Central memory CD8-positive, alpha-beta T cell (primary cell): Measurements from ENCODE around the gene MAP3K2.

Experiments used
- ATAC-seq: fragments of 150-1000 bp; cut with Tn5 transposase; replicated peaks from 2 replicates; pipeline ENCODE4 v1.10.0; 2022; ENCODE audit warnings: mild to moderate bottlenecking, moderate FRiP score, moderate number of reproducible peaks; ENCODE audit not compliant: poor library complexity, severe bottlenecking; ENCODE audit errors: extremely low read depth
- DNase-seq, 2 donors: peaks; one replicate each; pipeline ENCODE4 v3.0.0; 2021; ENCODE audit warnings: low spot score in 2 of 2
- H3K27ac Mint-ChIP-seq: one replicate; pipeline ENCODE4 v1.8.0; 2022; ENCODE audit warnings: low read depth, mild to moderate bottlenecking, moderate library complexity, mixed read lengths
- H3K27me3 Mint-ChIP-seq: one replicate; pipeline ENCODE4 v1.8.0; 2022; ENCODE audit warnings: mixed read lengths
- H3K36me3 Mint-ChIP-seq: one replicate; pipeline ENCODE4 v1.8.0; 2022; ENCODE audit warnings: mild to moderate bottlenecking, moderate library complexity, mixed read lengths; ENCODE audit not compliant: insufficient read depth
- H3K4me1 Mint-ChIP-seq: one replicate; pipeline ENCODE4 v1.8.0; 2022; ENCODE audit warnings: mixed read lengths
- H3K4me3 Mint-ChIP-seq: one replicate; pipeline ENCODE4 v1.8.0; 2022; ENCODE audit warnings: mild to moderate bottlenecking, moderate library complexity, mixed read lengths
- H3K9me3 Mint-ChIP-seq: one replicate; pipeline ENCODE4 v1.8.0; 2022; ENCODE audit warnings: mixed read lengths

MAP3K2 gene, protein sequence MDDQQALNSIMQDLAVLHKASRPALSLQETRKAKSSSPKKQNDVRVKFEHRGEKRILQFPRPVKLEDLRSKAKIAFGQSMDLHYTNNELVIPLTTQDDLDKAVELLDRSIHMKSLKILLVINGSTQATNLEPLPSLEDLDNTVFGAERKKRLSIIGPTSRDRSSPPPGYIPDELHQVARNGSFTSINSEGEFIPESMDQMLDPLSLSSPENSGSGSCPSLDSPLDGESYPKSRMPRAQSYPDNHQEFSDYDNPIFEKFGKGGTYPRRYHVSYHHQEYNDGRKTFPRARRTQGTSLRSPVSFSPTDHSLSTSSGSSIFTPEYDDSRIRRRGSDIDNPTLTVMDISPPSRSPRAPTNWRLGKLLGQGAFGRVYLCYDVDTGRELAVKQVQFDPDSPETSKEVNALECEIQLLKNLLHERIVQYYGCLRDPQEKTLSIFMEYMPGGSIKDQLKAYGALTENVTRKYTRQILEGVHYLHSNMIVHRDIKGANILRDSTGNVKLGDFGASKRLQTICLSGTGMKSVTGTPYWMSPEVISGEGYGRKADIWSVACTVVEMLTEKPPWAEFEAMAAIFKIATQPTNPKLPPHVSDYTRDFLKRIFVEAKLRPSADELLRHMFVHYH

GRCh38 chr2:127387655-127388422 lies at the start of gene MAP3K2:
Gene MAP3K2, minus strand, starts transcription at chr2:127387975. Its CDS starts 44,846 bp downstream, at chr2:127343129.
- H3K27me3 Mint-ChIP-seq, result no peaks in the 10 kb centered on the region
- peak; percentile 86 to 91 for DNase-seq
- H3K9me3 Mint-ChIP-seq, result no peaks in the 10 kb centered on the region
- peak within 1 kb of the TSS; percentile 86 for H3K4me3 Mint-ChIP-seq
- peaks cover 60% of the 10 kb centered on the region for H3K4me1 Mint-ChIP-seq
- H3K36me3 Mint-ChIP-seq, result peaks cover 31% of the 10 kb centered on the region
- peak; percentile 74 for ATAC-seq
- H3K27ac Mint-ChIP-seq, result peak within 1 kb of the TSS; percentile 99

GRCh38 chr2:127437056-127437455 lies 49.3 kb upstream of the MAP3K2 start:
- H3K27me3 Mint-ChIP-seq, result no peaks in the 10 kb centered on the region
- H3K4me3 Mint-ChIP-seq, result no peak overlapping the region
- no peak for ATAC-seq
- H3K36me3 Mint-ChIP-seq, result no peaks in the 10 kb centered on the region
- H3K27ac Mint-ChIP-seq, result no peak overlapping the region
- DNase-seq, result no peak
- peaks cover 3% of the 10 kb centered on the region for H3K9me3 Mint-ChIP-seq
- H3K4me1 Mint-ChIP-seq, result no peaks in the 10 kb centered on the region

DNA sequence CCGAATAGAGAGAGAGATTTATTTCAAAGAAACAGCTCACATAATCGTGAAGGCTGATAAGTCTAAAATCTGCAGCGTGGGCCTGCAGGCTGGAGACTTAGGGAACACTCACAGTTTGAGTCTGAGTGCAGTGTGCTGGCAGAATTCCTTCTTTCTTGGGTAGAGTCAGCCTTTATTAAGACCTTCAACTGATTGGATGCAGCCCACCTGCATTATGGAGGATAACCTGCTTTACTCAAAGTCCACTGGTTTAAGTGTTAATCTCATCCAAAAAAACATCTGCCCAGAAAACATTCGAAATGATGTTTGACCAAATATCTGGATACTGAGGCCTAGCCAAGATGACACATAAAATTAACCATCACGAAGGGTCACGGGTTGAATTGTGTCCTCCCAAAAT lies 46.7 kb upstream of the MAP3K2 start:
- DNase-seq, result no peak
- H3K4me3 Mint-ChIP-seq, result no peak overlapping the region
- H3K4me1 Mint-ChIP-seq, result no peaks in the 10 kb centered on the region
- H3K9me3 Mint-ChIP-seq, result no peaks in the 10 kb centered on the region
- ATAC-seq, result no peak
- no peaks in the 10 kb centered on the region for H3K36me3 Mint-ChIP-seq
- H3K27me3 Mint-ChIP-seq, result no peaks in the 10 kb centered on the region
- H3K27ac Mint-ChIP-seq, result no peak overlapping the region

DNA sequence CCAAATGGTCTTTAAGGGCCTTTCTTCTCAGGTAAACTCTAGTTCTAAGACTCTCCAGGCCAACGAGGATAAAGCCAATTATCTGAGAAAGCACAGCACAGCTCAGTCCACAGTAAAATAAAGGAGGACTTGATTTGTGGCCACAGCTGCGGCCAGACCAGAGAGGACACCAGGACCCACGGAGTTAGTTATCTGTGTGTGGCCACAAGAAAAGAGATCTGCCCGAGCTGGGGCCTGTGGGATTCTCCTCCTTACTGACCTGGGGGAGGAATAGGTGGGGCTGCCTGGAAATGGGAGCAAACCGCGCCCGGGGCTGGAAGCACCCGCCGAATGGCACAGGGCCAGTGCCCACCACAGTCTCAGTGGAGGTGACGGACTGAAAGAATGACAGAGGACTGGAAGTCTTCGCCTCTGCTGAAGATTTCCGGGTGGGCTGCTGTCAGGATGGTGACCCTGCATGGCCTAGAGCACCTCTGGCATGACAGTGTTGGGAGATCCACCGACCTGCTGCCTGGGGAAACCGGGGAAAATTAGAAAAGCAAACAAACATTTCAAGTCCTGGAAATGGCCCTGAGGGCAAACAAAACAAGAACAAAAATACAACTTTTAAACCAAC lies 43.7 kb upstream of the MAP3K2 start:
- ATAC-seq (no peak), DNase-seq (no peak)
- Mint-ChIP-seq H3K4me3 (no peak overlapping the region), H3K9me3 (no peaks in the 10 kb centered on the region), H3K27me3 (no peaks in the 10 kb centered on the region), H3K36me3 (no peaks in the 10 kb centered on the region), H3K27ac (no peak overlapping the region), H3K4me1 (no peaks in the 10 kb centered on the region)

DNA sequence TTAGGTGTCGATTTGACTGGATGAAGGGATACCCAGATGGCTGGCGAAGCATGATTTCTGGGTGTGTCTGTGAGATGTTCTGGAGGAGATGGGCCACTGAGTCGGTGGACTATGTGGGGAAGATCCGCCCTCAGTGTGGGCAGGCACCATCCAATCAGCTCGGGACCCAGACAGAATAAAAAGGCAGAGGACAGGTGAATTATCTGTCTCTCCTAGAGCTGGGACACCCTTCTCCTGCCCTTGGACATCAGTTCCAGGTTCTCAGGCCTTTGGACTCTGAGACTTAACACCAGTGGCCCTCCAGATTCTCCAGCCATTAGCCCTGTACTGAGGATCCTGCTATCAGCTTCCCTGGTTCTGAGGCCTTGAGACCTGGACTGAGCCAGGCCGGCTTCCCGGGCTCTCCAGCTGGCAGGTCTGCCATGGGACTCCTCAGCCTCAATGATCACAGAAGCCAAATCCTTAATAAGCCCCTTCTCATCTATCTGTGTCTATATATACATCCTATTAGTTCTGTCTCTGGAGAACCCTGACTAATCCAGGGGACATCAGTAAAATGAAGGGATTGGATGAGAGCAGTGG lies 42.2 kb upstream of the MAP3K2 start:
- H3K4me3 Mint-ChIP-seq, result no peak overlapping the region
- no peaks in the 10 kb centered on the region for H3K4me1 Mint-ChIP-seq
- ATAC-seq (no peak), DNase-seq (no peak)
- no peak overlapping the region for H3K27ac Mint-ChIP-seq
- H3K27me3 Mint-ChIP-seq, result peaks cover 15% of the 10 kb centered on the region
- H3K9me3 Mint-ChIP-seq, result no peaks in the 10 kb centered on the region
- H3K36me3 Mint-ChIP-seq, result peaks cover 2% of the 10 kb centered on the region

DNA sequence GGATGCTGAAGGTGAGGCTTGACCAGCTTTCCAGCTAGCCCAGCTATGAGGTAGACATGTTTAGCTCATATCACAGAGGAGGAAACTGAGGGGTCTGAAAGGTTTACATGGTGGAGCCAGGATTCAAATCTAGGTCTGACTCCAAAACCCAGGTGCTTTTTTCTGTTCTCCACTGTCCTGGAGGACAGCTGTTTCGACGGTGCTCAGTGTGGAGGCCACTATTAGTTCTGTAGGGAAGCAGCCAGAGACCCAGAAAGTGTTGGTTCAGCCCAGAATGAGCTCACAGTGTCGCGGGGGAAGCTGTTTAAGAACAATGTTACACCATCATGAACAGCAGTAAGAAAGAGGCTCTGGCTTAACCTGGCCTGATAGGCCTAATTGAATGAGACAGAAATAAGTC lies 41.5 kb upstream of the MAP3K2 start:
- no peak overlapping the region for H3K4me3 Mint-ChIP-seq
- H3K27ac Mint-ChIP-seq, result no peak overlapping the region
- DNase-seq, result no peak
- H3K36me3 Mint-ChIP-seq, result peaks cover 2% of the 10 kb centered on the region
- ATAC-seq, result no peak
- H3K4me1 Mint-ChIP-seq, result no peaks in the 10 kb centered on the region
- peaks cover 19% of the 10 kb centered on the region for H3K27me3 Mint-ChIP-seq
- no peaks in the 10 kb centered on the region for H3K9me3 Mint-ChIP-seq

GRCh38 chr2:127428815-127429109 lies 41.0 kb upstream of the MAP3K2 start:
- H3K9me3 Mint-ChIP-seq, result no peaks in the 10 kb centered on the region

DNA sequence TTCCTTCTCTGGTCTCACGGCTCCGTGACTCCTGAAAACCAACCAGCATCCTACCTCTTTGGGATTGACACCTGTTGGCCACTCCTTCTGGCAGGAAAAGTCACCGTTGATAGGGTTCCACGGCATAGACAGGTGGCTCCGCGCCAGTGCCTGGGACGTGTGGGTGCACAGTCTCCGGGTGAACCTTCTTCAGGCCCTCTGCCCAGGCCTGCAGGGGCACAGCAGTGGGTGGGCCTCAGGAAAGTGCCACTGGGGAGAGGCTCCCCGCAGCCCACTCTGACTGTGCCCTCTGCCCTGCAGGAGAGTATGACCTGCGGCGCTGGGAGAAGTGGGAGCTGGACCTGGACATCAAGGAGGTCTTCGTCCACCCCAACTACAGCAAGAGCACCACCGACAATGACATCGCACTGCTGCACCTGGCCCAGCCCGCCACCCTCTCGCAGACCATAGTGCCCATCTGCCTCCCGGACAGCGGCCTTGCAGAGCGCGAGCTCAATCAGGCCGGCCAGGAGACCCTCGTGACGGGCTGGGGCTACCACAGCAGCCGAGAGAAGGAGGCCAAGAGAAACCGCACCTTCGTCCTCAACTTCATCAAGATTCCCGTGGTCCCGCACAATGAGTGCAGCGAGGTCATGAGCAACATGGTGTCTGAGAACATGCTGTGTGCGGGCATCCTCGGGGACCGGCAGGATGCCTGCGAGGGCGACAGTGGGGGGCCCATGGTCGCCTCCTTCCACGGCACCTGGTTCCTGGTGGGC lies 40.5 kb upstream of the MAP3K2 start:
- H3K36me3 Mint-ChIP-seq, result peaks cover 2% of the 10 kb centered on the region
- DNase-seq (no peak), ATAC-seq (no peak)
- H3K4me3 Mint-ChIP-seq, result no peak overlapping the region
- H3K27ac Mint-ChIP-seq, result no peak overlapping the region
- no peaks in the 10 kb centered on the region for H3K4me1 Mint-ChIP-seq
- H3K9me3 Mint-ChIP-seq, result no peaks in the 10 kb centered on the region
- peaks cover 29% of the 10 kb centered on the region for H3K27me3 Mint-ChIP-seq

More at GRCh38 chr2:127428815-127429109, 41.0 kb upstream of the MAP3K2 start:
- DNase-seq (no peak), ATAC-seq (no peak)
- Mint-ChIP-seq H3K27me3 (peaks cover 24% of the 10 kb centered on the region), H3K27ac (no peak overlapping the region), H3K4me3 (no peak overlapping the region), H3K4me1 (no peaks in the 10 kb centered on the region), H3K36me3 (peaks cover 2% of the 10 kb centered on the region)

- Mint-ChIP-seq H3K27me3 (peaks cover 35% of the 10 kb centered on the region), H3K27ac (no peak overlapping the region), H3K4me3 (no peak overlapping the region), H3K9me3 (no peaks in the 10 kb centered on the region), H3K36me3 (peaks cover 2% of the 10 kb centered on the region), H3K4me1 (no peaks in the 10 kb centered on the region)
- DNase-seq (no peak), ATAC-seq (no peak)
Observed at GRCh38 chr2:127427376-127428056, 39.7 kb upstream of the MAP3K2 start.

DNA sequence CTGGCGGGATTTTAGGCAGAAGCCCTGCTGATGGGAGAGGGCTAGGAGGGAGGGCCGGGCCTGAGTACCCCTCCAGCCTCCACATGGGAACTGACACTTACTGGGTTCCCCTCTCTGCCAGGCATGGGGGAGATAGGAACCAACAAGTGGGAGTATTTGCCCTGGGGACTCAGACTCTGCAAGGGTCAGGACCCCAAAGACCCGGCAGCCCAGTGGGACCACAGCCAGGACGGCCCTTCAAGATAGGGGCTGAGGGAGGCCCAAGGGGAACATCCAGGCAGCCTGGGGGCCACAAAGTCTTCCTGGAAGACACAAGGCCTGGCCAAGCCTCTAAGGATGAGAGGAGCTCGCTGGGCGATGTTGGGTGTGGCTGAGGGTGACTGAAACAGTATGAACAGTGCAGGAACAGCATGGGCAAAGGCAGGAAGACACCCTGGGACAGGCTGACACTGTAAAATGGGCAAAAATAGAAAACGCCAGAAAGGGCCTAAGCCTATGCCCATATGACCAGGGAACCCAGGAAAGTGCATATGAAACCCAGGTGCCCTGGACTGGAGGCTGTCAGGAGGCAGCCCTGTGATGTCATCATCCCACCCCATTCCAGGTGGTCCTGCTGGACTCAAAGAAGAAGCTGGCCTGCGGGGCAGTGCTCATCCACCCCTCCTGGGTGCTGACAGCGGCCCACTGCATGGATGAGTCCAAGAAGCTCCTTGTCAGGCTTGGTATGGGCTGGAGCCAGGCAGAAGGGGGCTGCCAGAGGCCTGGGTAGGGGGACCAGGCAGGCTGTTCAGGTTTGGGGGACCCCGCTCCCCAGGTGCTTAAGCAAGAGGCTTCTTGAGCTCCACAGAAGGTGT lies 39.0 kb upstream of the MAP3K2 start:
- DNase-seq, result no peak
- no peak for ATAC-seq
- no peaks in the 10 kb centered on the region for H3K9me3 Mint-ChIP-seq
- H3K36me3 Mint-ChIP-seq, result peaks cover 2% of the 10 kb centered on the region
- no peak overlapping the region for H3K27ac Mint-ChIP-seq
- no peaks in the 10 kb centered on the region for H3K4me1 Mint-ChIP-seq
- no peak overlapping the region for H3K4me3 Mint-ChIP-seq
- peaks cover 43% of the 10 kb centered on the region for H3K27me3 Mint-ChIP-seq
